ENCODE results near the gene PLSCR4.

PLSCR4 gene

DNA sequence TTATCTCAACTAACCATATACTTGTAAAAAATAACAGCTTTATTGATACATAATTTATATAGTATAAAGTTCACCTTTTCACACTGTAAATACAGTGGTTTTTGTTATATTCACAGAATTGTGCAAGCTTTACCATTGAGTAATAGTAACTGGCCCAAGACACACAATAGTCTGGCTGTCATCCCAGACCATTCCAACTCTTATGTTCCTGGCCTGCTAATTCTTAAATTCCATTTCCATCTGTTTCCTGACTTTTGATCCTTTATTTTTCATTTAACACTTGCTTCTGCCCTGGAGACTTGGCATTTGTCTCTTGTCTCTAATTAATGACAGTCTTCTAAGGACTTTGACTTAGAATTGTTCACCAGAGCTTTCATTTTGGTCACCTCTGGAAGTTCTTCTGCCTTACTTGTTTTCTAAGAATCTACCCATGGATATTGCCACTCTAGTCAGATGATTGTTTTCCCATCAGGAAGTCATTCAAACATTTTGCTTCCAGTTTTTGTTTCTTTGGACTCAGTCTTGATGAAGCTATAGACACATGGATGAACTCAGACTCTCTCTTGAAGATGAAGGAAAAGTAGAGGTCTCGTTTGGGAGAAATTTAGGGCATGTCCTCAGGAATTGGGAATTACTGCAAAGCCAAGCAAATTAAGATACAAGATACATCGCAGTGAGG lies 27.2 kb upstream of the PLSCR4 start:
- H3K4me3 ChIP-seq (ENCODE audit: low read depth, low read length) = no peak overlapping the region
- TF ChIP-seq, protein P1, sequence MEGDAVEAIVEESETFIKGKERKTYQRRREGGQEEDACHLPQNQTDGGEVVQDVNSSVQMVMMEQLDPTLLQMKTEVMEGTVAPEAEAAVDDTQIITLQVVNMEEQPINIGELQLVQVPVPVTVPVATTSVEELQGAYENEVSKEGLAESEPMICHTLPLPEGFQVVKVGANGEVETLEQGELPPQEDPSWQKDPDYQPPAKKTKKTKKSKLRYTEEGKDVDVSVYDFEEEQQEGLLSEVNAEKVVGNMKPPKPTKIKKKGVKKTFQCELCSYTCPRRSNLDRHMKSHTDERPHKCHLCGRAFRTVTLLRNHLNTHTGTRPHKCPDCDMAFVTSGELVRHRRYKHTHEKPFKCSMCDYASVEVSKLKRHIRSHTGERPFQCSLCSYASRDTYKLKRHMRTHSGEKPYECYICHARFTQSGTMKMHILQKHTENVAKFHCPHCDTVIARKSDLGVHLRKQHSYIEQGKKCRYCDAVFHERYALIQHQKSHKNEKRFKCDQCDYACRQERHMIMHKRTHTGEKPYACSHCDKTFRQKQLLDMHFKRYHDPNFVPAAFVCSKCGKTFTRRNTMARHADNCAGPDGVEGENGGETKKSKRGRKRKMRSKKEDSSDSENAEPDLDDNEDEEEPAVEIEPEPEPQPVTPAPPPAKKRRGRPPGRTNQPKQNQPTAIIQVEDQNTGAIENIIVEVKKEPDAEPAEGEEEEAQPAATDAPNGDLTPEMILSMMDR (IDR thresholded peaks at IDR 0.05; ENCODE audit: low read depth, low read length, missing control alignments) = no peak
- DNase-seq (ENCODE audit: low read depth) = no peak

DNA sequence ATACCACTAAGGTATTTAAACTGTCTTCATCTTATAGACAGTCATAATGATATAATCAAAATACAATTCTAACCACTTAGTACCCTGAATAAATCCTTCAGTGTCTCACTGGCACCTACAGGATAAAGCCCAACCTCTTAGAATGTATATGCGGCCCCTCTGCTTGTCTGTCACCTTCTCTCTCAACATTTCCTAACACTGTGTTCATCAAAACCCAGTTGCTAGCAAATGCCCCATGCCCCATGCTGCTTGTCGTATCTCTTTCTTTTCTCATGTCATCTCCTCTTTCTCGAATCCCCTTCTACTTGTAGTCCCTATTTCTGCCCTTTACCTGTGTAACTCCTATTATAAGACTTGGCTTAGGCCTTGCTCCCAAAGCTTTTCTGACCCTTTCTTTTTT lies 24.6 kb upstream of the PLSCR4 start:
- no peak for DNase-seq (ENCODE audit: low read depth)
- no peak overlapping the region for H3K4me3 ChIP-seq (ENCODE audit: low read depth, low read length)
- TF ChIP-seq, protein P1 (IDR thresholded peaks at IDR 0.05; ENCODE audit: low read depth, low read length, missing control alignments) = no peak

DNA sequence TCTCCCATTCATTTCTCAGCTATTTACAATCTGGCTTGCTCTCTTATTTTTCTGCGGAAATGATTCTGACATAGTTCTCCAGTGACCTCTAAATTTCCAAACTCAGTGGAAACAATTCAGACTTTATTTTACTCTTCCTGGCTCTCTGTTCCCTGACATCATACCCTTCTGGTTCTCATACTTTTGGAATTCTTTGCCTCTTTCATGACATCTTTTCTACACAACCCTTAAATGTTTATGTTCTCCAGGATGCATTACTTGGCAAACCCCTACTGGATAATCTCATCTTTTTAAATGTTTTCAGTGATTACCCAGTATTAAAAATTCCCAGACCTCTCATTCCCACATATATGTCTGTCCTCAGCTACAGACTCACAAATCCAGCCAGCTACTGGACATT lies 23.9 kb upstream of the PLSCR4 start:
- no peak for DNase-seq (ENCODE audit: low read depth)
- H3K4me3 ChIP-seq (ENCODE audit: low read depth, low read length) = no peak overlapping the region
- TF ChIP-seq, protein P1 (IDR thresholded peaks at IDR 0.05; ENCODE audit: low read depth, low read length, missing control alignments) = no peak

DNA sequence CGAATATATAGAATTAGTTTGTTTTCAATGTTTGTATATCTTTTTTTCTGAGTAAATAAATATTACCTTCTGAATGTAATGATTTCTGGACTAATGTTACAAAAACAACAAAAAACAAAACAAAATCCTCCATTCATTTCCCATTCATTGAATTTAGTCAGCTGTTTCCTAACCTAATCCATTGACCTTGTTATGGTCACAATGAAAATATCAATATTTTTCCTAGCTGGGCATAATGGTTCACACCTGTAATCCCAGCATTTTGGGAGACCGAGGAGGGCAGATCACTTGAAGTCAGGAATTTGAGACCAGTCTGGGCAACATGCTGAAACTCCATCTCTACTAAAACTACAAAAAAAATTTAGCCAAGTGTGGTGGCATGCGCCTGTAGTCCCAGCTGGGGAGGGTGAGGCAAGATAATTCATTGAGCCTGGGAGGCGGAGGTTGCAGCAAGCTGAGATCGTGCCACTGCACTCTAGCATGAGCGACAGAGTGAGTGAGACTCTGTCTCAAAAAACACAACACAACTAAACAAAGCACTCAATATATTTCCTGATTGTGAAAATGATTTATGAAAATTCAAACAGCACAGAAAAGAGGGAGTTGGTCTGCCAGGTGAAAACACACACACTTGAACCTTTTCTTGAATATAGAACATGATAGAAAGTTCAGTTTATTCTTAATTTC lies 23.0 kb upstream of the PLSCR4 start:
- TF ChIP-seq, protein P1 (IDR thresholded peaks at IDR 0.05; ENCODE audit: low read depth, low read length, missing control alignments) = no peak
- no peak overlapping the region for H3K4me3 ChIP-seq (ENCODE audit: low read depth, low read length)
- no peak for DNase-seq (ENCODE audit: low read depth)

DNA sequence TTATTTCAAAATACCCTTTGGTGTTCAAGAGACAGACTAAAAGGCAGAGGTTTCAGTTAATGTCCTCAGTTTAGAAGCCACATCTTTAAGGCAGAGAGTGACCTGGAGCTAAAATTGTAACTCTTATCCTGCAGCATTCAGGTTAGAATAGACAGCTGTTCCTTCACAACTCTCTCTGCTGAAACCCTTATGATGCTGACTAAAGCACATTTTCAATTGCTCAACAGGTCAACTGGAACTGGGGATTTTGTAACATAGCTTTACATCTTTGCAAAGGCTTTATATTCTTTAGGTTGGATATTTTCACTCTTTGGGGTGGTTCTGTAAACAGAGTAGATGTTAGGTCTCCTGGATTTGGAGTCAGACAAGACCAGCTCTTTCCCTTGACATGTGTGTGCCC lies 20.3 kb upstream of the PLSCR4 start:
- TF ChIP-seq, protein P1 (IDR thresholded peaks at IDR 0.05; ENCODE audit: low read depth, low read length, missing control alignments) = no peak
- DNase-seq (ENCODE audit: low read depth) = no peak

DNA sequence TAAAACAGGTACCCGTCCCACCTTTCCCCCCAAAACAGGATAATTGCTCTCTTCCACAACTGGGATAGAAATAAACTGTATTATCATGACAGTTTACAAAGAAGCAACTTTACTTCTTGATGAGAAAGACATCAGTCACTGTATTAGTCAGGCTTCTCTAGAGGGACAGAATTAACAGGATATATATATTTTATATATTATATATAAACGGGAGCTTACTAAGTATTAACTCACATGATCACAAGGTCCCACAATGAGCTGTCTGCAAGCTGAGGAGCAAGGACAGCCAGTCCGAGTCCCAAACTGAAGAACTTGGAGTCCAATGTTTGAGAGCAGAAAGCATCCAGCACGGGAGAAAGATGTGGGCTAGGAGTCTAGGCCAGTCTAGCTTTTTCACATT lies 18.4 kb upstream of the PLSCR4 start:
- DNase-seq (ENCODE audit: low read depth) = no peak
- H3K4me3 ChIP-seq (ENCODE audit: low read depth, low read length) = no peak overlapping the region
- TF ChIP-seq, protein P1 (IDR thresholded peaks at IDR 0.05; ENCODE audit: low read depth, low read length, missing control alignments) = no peak

More for the DNA sequence above, 20.3 kb upstream of the PLSCR4 start:
- no peak overlapping the region for H3K4me3 ChIP-seq (ENCODE audit: low read depth, low read length)

Measured in GM12864 (cell line).